Measurements from ENCODE around the gene ATF4. TPM values are rescaled to one million over a fixed set of nuclear protein-coding genes. Genes with fewer than 3 reads are reported as not detected.

The ATF4 gene
- total RNA-seq, result 494 and 590 TPM in 2 replicates

DNA sequence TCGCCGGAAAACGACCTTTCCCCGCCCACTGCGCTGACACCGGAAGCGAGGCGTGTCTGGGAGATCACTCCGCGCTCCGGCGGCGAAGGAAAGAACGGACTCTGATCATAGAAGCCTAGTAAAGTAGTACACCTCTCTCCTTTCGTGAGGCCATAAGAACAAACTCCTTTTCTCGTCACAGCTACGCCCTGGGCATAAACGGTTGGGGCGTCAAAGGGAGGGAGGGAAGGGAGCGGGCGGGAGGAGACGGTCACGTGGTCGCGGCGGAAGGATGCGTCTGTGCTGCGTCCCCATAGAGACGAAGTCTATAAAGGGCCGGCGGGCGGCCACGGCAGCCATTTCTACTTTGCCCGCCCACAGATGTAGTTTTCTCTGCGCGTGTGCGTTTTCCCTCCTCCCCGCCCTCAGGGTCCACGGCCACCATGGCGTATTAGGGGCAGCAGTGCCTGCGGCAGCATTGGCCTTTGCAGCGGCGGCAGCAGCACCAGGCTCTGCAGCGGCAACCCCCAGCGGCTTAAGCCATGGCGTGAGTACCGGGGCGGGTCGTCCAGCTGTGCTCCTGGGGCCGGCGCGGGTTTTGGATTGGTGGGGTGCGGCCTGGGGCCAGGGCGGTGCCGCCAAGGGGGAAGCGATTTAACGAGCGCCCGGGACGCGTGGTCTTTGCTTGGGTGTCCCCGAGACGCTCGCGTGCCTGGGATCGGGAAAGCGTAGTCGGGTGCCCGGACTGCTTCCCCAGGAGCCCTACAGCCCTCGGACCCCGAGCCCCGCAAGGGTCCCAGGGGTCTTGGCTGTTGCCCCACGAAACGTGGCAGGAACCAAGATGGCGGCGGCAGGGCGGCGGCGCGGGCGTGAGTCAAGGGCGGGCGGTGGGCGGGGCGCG, at the start of gene ATF4:
ATF4 (plus strand) TSS at position 337 of the 880 bp plus-strand sequence. CDS start 884 bp downstream, outside the sequence.
- Histone ChIP-seq H3K36me3 (ENCODE audit: insufficient read depth, low read length) (peaks cover 47% of the 10 kb centered on the region), H2AFZ (ENCODE audit: low read length) (peak within 1 kb of the TSS; percentile 95), H3K79me2 (ENCODE audit: insufficient read depth, low read length) (peaks cover 53% of the 10 kb centered on the region), H3K4me2 (ENCODE audit: insufficient read depth, low read length) (peak within 1 kb of the TSS; percentile 98), H3K27me3 (ENCODE audit: insufficient read depth, low read length) (no peaks in the 10 kb centered on the region), H3K27ac (ENCODE audit: low read depth, low read length) (peak within 1 kb of the TSS; percentile 98), H3K9me3 (ENCODE audit: low read depth, low read length) (no peaks in the 10 kb centered on the region), H3K4me1 (ENCODE audit: insufficient read depth, low read length) (peaks cover 33% of the 10 kb centered on the region), H4K20me1 (ENCODE audit: insufficient read depth, low read length) (peaks cover 44% of the 10 kb centered on the region), H3K4me3 (ENCODE audit: insufficient read depth, low read length) (peak within 1 kb of the TSS; percentile 97)
- no peak for TF ChIP-seq CTCF (IDR thresholded peaks at IDR 0.05; ENCODE audit: extremely low read depth, low read depth, low read length)
- peak; percentile 93 for DNase-seq (ENCODE audit: insufficient read length, low spot score, missing footprints)

DNA sequence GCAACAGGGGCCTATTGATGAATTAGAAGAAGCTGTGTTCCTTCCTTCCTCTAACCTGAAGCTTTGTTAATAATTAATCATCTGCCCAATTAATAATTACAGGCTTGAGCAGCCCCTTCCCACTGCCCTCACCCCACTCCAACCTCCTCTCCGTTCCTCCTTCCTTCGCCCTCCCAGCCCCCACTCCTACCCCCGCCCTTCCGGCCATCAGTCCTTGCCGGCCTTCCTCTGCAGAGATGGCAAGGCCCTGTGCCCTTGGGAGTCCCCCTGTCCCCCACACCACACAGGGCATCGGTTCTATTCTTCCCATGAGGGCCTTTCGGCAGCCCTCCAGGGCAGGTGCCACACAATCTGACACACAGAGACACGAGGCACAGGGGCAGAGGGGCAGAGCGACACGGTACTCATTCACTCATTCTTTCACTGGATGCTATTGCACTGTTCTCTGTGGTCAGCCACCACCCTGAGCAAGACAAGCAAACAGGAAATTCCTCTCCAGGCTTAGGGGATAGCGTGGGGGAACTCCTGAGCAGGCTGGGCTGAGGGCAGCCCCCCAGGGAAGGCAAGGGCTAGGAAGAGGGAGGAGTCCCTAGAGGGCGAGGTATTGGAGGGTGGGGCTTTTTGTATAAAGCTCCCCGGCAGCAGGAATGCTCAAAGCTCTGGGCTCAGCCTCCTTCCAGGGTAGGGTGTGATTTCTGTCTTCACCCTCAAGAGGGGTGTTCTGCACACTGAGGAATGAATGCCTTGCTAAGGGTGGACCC, 48.8 kb upstream of the ATF4 start:
- Histone ChIP-seq H3K4me2 (ENCODE audit: insufficient read depth, low read length) (peak overlapping the region; percentile 29), H3K9me3 (ENCODE audit: low read depth, low read length) (no peaks in the 10 kb centered on the region), H3K27me3 (ENCODE audit: insufficient read depth, low read length) (no peaks in the 10 kb centered on the region), H3K4me3 (ENCODE audit: insufficient read depth, low read length) (no peak overlapping the region), H3K36me3 (ENCODE audit: insufficient read depth, low read length) (no peaks in the 10 kb centered on the region), H3K27ac (ENCODE audit: low read depth, low read length) (no peak overlapping the region), H4K20me1 (ENCODE audit: insufficient read depth, low read length) (no peaks in the 10 kb centered on the region), H3K79me2 (ENCODE audit: insufficient read depth, low read length) (no peaks in the 10 kb centered on the region), H3K4me1 (ENCODE audit: insufficient read depth, low read length) (peaks cover 5% of the 10 kb centered on the region), H2AFZ (ENCODE audit: low read length) (peak overlapping the region; percentile 56)
- DNase-seq (ENCODE audit: insufficient read length, low spot score, missing footprints), result no peak
- TF ChIP-seq CTCF (IDR thresholded peaks at IDR 0.05; ENCODE audit: extremely low read depth, low read depth, low read length), result no peak

- Histone ChIP-seq H2AFZ (ENCODE audit: low read length) (no peak overlapping the region), H3K4me3 (ENCODE audit: insufficient read depth, low read length) (no peak overlapping the region), H3K4me2 (ENCODE audit: insufficient read depth, low read length) (no peak overlapping the region), H3K27ac (ENCODE audit: low read depth, low read length) (no peak overlapping the region), H4K20me1 (ENCODE audit: insufficient read depth, low read length) (no peaks in the 10 kb centered on the region), H3K36me3 (ENCODE audit: insufficient read depth, low read length) (no peaks in the 10 kb centered on the region), H3K79me2 (ENCODE audit: insufficient read depth, low read length) (no peaks in the 10 kb centered on the region), H3K27me3 (ENCODE audit: insufficient read depth, low read length) (no peaks in the 10 kb centered on the region), H3K9me3 (ENCODE audit: low read depth, low read length) (no peaks in the 10 kb centered on the region), H3K4me1 (ENCODE audit: insufficient read depth, low read length) (peaks cover 5% of the 10 kb centered on the region)
- no peak for TF ChIP-seq CTCF (IDR thresholded peaks at IDR 0.05; ENCODE audit: extremely low read depth, low read depth, low read length)
- DNase-seq (ENCODE audit: insufficient read length, low spot score, missing footprints), result no peak
These were observed 47.5 kb upstream of the ATF4 start for GRCh38 chr22:39472570-39473556.

All from osteoblast (primary cell).